Measurements from ENCODE around the gene COA7.

GRCh38 chr1:52680353-52680752 lies 17.8 kb downstream of the COA7 start:
- TF ChIP-seq, protein P1, sequence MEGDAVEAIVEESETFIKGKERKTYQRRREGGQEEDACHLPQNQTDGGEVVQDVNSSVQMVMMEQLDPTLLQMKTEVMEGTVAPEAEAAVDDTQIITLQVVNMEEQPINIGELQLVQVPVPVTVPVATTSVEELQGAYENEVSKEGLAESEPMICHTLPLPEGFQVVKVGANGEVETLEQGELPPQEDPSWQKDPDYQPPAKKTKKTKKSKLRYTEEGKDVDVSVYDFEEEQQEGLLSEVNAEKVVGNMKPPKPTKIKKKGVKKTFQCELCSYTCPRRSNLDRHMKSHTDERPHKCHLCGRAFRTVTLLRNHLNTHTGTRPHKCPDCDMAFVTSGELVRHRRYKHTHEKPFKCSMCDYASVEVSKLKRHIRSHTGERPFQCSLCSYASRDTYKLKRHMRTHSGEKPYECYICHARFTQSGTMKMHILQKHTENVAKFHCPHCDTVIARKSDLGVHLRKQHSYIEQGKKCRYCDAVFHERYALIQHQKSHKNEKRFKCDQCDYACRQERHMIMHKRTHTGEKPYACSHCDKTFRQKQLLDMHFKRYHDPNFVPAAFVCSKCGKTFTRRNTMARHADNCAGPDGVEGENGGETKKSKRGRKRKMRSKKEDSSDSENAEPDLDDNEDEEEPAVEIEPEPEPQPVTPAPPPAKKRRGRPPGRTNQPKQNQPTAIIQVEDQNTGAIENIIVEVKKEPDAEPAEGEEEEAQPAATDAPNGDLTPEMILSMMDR (IDR thresholded peaks at IDR 0.05): no peak
- no peak for TF ChIP-seq EZH2phosphoT487 (IDR thresholded peaks at IDR 0.05)

All from neural progenitor cell (in vitro differentiated cells).